GM12873 (cell line): ENCODE data around the gene WNT3A.
A peak's percentile ranks its signal among the peaks of the same experiment; 100 is the strongest.

ENCODE experiments used
- CTCF ChIP-seq: IDR thresholded peaks from 2 replicates; pipeline ENCODE4 v1.5.1; 2012; ENCODE audit warnings: low read depth, mild to moderate bottlenecking, moderate library complexity, low read length, control low read depth; ENCODE audit not compliant: insufficient read depth; ENCODE audit errors: missing control alignments

WNT3A gene

GRCh38 chr1:228098323-228098931, 91.6 kb downstream of the WNT3A start:
- TF ChIP-seq CTCF: no peak

- no peak for TF ChIP-seq CTCF
Observed at GRCh38 chr1:228099331-228099732, 92.5 kb downstream of the WNT3A start.

DNA sequence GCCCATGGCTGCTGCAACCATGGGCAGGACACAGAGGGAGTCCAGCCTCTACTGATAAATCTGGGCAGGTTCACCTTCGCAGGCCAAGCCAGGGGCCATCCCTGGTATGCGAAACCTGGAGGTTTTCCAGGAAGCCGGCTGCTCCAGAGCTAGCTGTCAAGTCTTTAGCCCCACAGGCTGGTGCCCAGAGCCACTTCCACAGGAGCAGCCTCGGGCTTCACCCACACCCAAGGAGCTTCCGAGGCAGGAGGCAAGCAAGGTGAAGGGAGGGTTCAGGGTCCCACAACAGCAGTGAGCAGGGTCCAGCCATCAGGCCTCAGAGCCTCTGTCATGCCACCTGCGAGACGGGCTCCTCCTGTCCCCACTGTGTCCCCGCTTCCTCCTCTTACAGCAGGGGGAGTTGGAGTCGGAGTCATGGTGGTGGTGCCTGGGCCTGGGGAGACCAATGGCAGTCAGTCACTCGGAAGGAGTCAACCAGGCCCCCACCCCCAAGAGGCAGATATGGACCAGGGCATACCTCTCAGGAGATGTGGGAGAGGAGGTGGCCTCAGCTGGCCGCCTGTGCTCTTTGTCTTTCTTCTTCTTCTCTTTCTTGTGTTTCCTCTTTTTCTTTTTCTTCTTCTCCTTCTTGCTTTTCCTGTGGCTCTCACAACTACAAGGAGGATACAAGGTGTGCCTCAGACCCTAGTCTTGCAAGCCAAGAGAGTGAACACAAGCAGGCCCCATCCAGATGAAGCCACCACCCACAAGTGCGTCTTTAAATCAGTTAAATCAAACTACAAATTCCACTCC, 94.2 kb downstream of the WNT3A start:
- TF ChIP-seq CTCF: no peak

DNA sequence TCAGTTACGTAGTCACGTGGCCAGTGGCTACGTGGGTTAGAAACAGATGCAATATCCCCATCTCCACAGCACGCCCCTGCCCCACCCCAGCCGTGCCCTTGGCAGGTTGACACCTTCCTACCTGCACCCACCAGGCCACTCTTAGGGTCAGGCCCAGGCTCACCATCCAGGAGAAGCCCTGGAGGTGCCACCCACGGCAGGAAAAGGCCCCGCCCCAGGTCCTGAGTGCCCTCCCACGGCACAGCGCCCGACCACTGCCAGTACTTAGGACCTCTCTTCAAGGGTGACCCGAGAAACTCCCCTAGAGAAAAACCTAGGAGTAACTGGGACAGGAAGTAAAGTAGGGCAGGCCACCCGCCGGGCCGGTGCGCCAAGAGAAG, 94.8 kb downstream of the WNT3A start:
- TF ChIP-seq CTCF: no peak

GRCh38 chr1:228101994-228102790, 95.4 kb downstream of the WNT3A start:
- peak; percentile 40 for TF ChIP-seq CTCF

DNA sequence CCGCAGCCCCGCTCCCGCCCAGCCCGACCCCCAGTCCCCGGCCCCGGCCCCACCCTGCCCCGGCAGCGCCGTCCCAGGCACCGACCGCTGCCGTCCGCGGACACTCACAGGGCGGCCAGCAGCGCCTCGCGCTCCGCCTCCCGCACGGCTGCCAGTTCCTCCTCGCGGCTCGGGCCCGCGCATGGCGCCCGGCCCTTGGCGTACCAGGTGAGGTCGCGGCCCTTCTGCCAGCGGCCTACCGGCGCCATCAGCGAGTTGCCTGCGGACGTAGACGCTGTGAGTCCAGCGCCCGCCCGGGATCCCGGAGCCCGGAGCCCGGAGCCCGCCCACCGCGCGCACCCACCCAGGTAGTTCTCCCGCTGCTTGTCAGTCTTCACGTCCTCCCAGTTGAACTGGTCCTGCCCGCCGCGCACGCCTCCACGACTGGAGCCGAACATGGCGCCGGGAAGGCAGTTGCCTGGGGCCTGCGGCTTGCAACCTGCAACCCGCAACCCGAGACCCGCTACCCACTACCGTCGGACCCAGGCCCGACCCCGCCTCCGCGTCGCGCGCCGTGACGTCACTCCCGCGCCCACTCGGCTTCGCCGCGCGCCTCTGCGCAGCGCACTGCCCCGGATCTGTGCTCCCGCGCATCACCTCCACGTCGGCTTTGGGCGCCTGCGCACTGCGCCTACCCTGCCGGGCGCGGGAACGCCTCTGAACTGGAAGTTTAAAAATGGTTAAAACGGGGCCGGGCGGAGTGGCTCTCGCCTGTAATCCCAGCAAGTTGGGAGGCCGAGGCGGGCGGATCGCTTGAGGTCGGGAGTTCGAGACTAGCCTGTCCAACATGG, 96.2 kb downstream of the WNT3A start, which contains the start of gene C1orf35:
C1orf35 (minus strand) TSS at position 535 of the 830 bp plus-strand sequence; CDS start at position 437, 98 bp downstream.
- TF ChIP-seq CTCF: no peak
